ENCODE measurements around the gene MICOS13.
"Not testable (repeated sequence)": the region's sequence is repeated elsewhere in the genome, so short reads cannot be mapped to it uniquely, and the experiment has no call there.

MICOS13 gene

DNA sequence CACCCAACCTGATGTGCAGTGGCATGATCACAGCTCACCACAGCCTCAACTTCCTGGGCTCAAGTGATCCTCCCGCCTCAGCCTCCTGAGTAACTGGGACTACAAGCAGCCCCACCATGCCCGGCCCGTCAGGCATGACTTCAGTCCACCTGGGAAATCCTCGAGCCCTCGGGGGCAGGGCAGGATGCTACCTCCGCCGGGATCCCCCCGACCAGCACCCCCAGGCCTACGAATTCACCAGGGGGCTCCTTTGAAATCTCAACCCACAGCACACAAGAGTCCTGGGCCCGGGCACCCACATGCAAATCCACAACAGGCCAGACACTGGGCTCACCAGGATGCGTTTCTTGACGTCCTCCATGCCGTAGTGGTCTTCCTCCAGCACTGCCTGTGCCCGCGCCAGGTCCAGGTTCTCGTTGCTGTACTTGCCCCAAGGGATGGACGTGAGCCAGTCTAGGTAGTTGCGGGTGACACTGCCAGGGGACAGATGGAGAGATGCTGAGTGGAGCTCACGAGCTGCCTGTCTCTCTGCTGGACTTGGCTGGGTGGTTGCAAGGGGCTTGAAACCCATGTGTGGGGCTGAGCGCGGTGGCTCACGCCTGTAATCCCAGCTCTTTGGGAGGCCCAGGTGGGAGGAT is 20.3 kb upstream of the MICOS13 start:
- no peak for DNase-seq

- DNase-seq = no peak
Measured at GRCh38 chr19:5698635-5699422, 18.5 kb upstream of the MICOS13 start.

GRCh38 chr19:5697890-5698634 is 17.7 kb upstream of the MICOS13 start:
- DNase-seq = no peak

- no peak for DNase-seq
Measured at GRCh38 chr19:5697022-5697889, 16.9 kb upstream of the MICOS13 start.

GRCh38 chr19:5696196-5697021 is 16.1 kb upstream of the MICOS13 start:
- no peak for DNase-seq

DNA sequence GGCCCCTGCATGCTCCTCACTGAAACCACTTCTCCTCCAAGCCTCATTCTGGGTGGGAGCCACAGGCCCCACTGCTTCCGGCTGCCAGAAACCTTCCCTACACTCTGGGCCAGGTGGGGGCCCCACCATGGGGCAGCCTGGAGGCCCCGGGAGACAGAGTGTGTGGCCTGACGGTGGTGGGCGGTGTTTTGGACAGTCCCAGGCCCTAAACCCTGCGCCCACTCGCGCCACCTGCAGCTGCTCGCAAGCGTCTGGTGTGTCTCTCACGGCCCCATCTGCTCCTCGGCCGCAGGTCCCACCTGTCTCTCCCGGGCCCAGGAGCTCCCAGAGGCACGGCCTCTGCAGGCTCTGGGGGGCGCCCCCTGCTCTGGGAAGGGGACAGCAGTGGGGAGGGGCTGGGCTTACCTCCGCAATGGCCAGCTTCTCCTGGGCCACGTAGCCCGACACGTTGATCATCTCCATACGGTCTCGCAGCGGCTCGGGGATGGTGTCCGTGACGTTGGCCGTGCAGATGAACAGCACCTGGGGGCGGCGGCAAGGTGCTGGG is 15.4 kb upstream of the MICOS13 start:
- no peak for DNase-seq

DNA sequence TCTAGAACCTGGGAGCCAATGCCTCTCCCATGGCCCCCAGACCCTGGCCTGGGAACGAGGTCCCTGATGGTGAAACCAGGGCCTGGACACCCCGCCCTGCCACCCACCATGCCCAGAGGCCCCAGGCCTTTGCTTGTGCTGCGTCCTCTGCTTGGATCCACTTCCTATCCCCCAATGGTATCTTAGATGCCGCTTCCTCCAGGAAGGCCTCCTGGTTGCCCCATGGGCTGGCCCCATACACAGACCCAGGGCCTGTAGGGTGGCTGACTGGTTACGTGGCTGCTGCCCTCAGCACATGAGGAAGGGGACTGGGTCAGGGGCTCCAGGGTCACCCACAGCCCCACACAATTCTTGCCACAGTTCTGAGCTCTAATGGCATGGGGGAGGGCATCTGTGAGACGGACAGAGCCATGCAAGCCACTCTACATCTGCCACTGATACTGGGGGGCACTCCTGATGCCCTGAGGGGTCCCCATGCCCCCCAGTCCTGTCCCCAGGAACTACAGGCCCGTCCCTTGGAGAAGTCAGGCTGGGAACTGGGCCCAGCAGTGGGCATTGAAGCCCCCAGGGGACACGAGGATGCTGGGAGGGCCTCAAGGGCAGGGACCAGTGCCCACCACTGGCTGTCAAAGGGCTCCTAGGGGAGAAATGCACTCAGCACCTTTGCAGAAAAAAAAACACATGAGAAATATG is 14.8 kb upstream of the MICOS13 start:
- no peak for DNase-seq

DNA sequence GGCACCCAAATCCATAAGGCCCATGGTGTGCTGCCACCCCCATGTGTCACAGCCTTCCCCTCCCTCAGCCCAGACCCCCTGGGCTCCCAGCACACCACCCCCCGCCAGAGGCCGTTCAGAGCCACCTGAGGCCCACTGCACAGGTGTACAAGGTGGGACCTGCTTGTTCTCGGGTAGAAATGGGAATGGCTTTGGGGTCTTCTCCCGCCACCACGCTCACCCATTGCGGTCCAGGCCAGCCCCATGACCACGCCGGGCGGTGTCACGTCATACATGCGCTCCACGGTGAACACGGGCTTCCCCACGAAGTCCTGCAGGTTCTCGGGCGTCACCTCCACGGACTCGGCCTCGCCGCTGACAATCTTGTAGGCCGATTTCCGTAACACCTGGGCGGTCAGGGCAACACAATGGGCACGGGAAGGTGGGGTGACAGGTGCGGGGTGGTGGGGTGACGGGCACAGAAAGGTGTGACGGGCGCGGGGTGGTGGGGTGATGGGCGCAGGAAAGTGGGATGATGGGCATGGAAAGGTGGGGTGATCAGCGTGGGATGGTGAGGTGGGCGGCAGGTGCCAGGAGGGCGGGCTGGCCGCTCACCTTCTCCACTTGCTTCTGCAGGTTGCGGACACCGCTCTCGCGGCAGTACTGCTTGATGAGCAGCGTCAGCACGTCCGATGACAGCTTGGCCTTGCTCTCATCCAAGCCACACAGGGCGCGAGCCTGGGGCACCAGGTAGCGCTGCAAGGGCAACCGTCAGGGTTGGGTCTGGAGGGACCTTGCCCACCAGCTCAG is 14.0 kb upstream of the MICOS13 start:
- DNase-seq = no peak

DNA sequence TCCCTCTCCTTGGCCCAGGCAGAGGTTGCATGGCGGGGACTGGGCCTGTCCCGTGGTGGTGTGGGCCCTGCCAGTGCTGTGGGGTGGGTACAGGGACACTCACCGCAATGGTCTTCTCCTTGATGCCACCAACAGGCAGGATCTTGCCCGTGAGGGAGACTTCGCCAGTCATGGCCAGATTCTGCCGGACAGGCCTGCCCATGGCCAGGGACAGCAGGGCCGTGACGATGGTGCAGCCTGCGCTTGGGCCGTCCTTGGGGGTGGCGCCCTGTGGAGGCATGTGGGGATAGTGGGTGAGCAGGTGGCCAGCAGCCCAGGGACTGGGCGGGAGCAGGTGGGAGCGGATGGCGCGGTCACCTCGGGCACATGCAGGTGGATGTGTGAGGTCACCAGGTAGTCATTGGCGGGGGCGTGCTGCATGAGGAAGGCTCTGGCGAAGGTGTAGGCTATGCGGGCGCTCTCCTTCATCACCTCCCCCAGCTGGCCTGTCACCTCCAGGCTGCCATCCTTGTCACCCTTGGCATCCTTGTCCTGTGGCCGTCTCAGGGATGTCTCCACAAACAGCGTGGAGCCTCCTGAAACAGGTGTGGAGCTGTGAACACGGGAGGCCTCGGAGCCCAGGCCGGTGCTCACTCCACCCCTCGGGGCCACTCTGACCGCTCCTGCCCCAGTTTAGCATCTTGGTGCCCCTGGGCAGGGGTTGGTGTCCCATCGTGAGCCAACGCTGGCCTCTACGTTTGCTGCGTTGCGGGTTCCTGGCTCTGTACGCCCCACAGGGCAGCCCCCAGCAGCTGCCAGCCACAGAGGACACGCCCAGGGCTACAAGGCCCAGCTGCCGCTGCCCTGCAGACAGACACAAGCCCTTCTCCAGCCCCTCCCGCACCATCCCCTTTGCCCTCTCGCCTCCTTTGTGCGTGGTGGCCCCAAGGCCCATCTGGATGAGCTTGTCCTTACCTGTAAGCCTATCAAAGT is 13.2 kb upstream of the MICOS13 start:
- no peak for DNase-seq

DNA sequence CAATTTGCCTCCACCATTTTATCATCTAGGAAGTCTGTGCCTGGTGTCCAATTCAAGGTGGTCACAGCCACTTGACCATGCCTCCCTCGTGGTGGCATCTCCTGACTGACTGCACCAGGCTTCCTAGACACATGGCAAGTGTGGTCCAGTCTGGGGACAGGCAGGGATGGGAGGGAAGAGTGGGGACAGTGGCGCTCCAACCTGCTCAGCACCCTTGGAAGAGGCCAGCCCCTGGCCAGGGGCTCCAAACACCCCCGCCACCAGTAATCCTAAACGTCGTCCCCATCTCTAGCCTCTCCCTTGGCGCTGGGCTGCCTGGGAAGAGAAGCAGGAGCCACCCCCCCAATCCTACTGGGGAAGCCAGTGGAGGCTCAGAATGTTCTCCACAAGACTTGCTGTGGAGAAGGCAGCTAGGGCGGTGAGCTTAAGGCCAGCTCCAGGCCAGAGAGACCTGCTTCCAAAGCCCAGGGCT is 12.4 kb upstream of the MICOS13 start:
- DNase-seq = no peak

GRCh38 chr19:5691822-5692722 is 11.8 kb upstream of the MICOS13 start:
- DNase-seq = no peak

GRCh38 chr19:5690955-5691821 is 10.9 kb upstream of the MICOS13 start:
- DNase-seq = peak; percentile 48

DNA sequence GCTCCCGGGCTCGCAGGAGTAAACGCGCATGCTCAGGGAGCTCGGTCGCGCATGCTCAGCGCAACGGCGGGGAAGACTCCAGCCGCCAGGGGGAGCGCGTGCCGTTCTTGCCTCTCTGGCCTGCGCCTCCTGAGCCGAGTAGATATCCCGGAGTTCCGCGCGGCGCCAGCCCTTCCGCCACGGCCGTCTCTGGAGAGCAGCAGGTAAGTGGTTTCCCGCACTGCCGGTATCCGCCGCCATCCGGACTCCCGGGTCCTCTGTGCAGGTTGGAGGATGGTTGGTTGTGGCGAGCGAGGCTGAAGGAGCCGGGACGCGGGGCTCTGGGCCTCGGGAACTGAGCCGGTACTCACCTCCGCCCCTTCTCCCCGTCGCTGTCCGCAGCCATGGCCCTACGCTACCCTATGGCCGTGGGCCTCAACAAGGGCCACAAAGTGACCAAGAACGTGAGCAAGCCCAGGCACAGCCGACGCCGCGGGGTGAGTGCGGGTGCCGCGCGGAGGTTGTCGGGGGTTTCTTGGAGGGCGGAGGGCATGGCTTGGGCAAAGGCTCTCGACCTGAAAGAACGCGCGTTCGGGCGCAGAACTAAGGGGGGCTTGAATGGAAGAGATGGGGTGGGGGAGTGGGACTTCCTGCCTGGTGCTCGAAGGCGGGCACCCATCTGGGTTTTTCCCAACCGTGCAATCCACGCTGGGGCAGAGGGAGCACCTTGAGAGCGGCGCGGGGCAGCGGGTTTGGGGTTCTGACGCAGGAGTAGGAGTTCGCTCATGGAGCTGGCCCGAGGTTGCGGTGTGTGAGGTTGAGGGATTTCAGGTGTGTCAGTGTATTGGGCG is 10.0 kb upstream of the MICOS13 start, which contains the start of gene RPL36:
RPL36 (plus strand) TSS at position 171 of the 830 bp plus-strand sequence; CDS start at position 384, 213 bp downstream.
- DNase-seq = peak; percentile 99

GRCh38 chr19:5688262-5688881 is 8.1 kb upstream of the MICOS13 start:
- DNase-seq = not testable (repeated sequence)

Data from eye (tissue), 1 donor.